Activated naive CD4-positive, alpha-beta T cell treated with anti-CD3 and anti-CD28 coated beads, Interleukin-2, amount 50 U/mL, for 24 hours (primary cell): ENCODE results near the gene NQO1.
A peak's percentile ranks its signal among the peaks of the same experiment; 100 is the strongest.

Source experiments
- H3K27ac Mint-ChIP-seq: one replicate; pipeline ENCODE4 v1.8.0; 2021; ENCODE audit warnings: mild to moderate bottlenecking, mixed read lengths
- H3K27me3 Mint-ChIP-seq: one replicate; pipeline ENCODE4 v1.8.0; 2021; ENCODE audit warnings: mixed read lengths
- H3K36me3 Mint-ChIP-seq: one replicate; pipeline ENCODE4 v1.8.0; 2021; ENCODE audit warnings: mixed read lengths
- H3K4me1 Mint-ChIP-seq: one replicate; pipeline ENCODE4 v1.8.0; 2021; ENCODE audit warnings: mixed read lengths
- H3K4me3 Mint-ChIP-seq: one replicate; pipeline ENCODE4 v1.8.0; 2021; ENCODE audit warnings: mild to moderate bottlenecking, mixed read lengths
- H3K9me3 Mint-ChIP-seq: one replicate; pipeline ENCODE4 v1.8.0; 2021; ENCODE audit warnings: mixed read lengths

Gene NQO1

DNA sequence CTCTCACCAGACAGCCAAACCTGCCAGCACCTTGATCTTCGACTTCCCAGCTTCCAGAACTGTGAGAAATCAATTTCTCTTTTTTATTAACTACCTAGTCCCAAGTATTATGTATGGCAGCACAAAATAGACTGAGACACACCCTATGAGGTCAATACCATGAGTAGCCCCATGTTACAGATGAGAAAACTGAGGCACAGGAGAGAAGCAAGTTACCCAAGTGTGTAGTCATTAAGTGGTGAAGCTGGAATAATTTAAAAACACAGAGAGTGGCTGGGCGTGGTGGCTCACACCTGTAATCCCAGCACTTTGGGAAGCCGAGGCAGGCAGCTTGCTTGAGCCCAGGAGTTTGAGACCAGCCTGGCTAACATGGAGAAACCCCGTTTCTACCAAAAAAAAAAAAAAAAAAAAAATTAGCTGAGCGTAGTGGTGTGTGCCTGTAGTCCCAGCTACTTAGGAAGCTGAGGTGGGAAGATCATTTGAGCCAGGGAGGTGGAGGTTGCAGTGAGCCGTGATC lies 4.9 kb downstream of the NQO1 start:
- no peaks in the 10 kb centered on the region for H3K27me3 Mint-ChIP-seq
- no peaks in the 10 kb centered on the region for H3K9me3 Mint-ChIP-seq
- H3K27ac Mint-ChIP-seq, result no peak overlapping the region
- H3K4me1 Mint-ChIP-seq, result peaks cover 15% of the 10 kb centered on the region
- H3K36me3 Mint-ChIP-seq, result no peaks in the 10 kb centered on the region
- H3K4me3 Mint-ChIP-seq, result no peak overlapping the region

DNA sequence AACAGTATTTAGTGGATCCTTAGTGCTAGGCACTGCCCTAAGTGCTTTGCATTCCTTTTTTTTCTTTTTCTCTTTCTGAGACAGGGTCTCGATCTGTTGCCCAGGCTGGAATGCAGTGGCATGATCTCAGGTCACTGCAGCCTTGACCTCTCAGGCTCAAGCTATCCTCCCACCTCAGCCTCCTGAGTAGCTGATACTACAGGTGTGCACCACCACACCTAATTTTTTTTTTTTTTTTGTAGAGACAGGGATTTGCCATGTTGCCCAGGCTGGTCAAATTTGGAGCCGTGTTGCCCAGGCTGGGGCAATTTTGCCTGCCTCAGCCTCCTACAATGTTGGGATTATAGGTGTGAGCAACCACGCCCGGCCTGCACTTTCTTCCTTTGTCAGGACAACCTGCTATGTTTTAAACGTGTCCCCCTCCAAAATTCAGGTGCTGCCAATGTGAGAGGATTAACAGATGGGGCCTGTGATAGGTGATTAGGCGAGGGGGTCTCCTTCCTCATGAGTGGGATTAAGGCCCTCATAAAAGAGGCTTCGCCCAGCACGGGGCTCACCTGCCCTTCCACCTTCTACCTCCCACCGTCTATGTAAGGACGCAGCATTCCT lies 5.4 kb downstream of the NQO1 start:
- H3K27ac Mint-ChIP-seq, result no peak overlapping the region
- no peaks in the 10 kb centered on the region for H3K9me3 Mint-ChIP-seq
- peaks cover 9% of the 10 kb centered on the region for H3K4me1 Mint-ChIP-seq
- no peak overlapping the region for H3K4me3 Mint-ChIP-seq
- H3K27me3 Mint-ChIP-seq, result no peaks in the 10 kb centered on the region
- H3K36me3 Mint-ChIP-seq, result no peaks in the 10 kb centered on the region

GRCh38 chr16:69718111-69718764 lies 8.1 kb downstream of the NQO1 start:
- no peaks in the 10 kb centered on the region for H3K4me1 Mint-ChIP-seq
- H3K9me3 Mint-ChIP-seq, result no peaks in the 10 kb centered on the region
- H3K27ac Mint-ChIP-seq, result no peak overlapping the region
- H3K4me3 Mint-ChIP-seq, result no peak overlapping the region
- no peaks in the 10 kb centered on the region for H3K36me3 Mint-ChIP-seq
- H3K27me3 Mint-ChIP-seq, result no peaks in the 10 kb centered on the region

GRCh38 chr16:69717066-69717465 lies 9.3 kb downstream of the NQO1 start:
- Mint-ChIP-seq H3K27ac (no peak overlapping the region), H3K4me3 (no peak overlapping the region), H3K4me1 (no peaks in the 10 kb centered on the region), H3K36me3 (no peaks in the 10 kb centered on the region), H3K27me3 (no peaks in the 10 kb centered on the region), H3K9me3 (no peaks in the 10 kb centered on the region)

- Mint-ChIP-seq H3K9me3 (no peaks in the 10 kb centered on the region), H3K27ac (no peak overlapping the region), H3K4me1 (peaks cover 11% of the 10 kb centered on the region), H3K27me3 (no peaks in the 10 kb centered on the region), H3K36me3 (no peaks in the 10 kb centered on the region), H3K4me3 (no peak overlapping the region)
These were observed 13.3 kb downstream of the NQO1 start for GRCh38 chr16:69712914-69713581.

GRCh38 chr16:69712277-69712676 lies 14.1 kb downstream of the NQO1 start:
- H3K36me3 Mint-ChIP-seq, result no peaks in the 10 kb centered on the region
- peaks cover 11% of the 10 kb centered on the region for H3K4me1 Mint-ChIP-seq
- no peak overlapping the region for H3K27ac Mint-ChIP-seq
- no peak overlapping the region for H3K4me3 Mint-ChIP-seq
- H3K9me3 Mint-ChIP-seq, result no peaks in the 10 kb centered on the region
- H3K27me3 Mint-ChIP-seq, result no peaks in the 10 kb centered on the region

- peaks cover 11% of the 10 kb centered on the region for H3K4me1 Mint-ChIP-seq
These were observed 15.1 kb downstream of the NQO1 start for GRCh38 chr16:69711115-69711740.

GRCh38 chr16:69709456-69710084 lies 16.8 kb downstream of the NQO1 start:
- Mint-ChIP-seq H3K36me3 (no peaks in the 10 kb centered on the region), H3K4me1 (peaks cover 11% of the 10 kb centered on the region), H3K27ac (no peak overlapping the region), H3K27me3 (no peaks in the 10 kb centered on the region), H3K9me3 (no peaks in the 10 kb centered on the region), H3K4me3 (no peak overlapping the region)

More at GRCh38 chr16:69711115-69711740, 15.1 kb downstream of the NQO1 start:
- H3K36me3 Mint-ChIP-seq, result no peaks in the 10 kb centered on the region
- H3K27me3 Mint-ChIP-seq, result no peaks in the 10 kb centered on the region
- H3K27ac Mint-ChIP-seq, result no peak overlapping the region
- no peak overlapping the region for H3K4me3 Mint-ChIP-seq
- no peaks in the 10 kb centered on the region for H3K9me3 Mint-ChIP-seq

DNA sequence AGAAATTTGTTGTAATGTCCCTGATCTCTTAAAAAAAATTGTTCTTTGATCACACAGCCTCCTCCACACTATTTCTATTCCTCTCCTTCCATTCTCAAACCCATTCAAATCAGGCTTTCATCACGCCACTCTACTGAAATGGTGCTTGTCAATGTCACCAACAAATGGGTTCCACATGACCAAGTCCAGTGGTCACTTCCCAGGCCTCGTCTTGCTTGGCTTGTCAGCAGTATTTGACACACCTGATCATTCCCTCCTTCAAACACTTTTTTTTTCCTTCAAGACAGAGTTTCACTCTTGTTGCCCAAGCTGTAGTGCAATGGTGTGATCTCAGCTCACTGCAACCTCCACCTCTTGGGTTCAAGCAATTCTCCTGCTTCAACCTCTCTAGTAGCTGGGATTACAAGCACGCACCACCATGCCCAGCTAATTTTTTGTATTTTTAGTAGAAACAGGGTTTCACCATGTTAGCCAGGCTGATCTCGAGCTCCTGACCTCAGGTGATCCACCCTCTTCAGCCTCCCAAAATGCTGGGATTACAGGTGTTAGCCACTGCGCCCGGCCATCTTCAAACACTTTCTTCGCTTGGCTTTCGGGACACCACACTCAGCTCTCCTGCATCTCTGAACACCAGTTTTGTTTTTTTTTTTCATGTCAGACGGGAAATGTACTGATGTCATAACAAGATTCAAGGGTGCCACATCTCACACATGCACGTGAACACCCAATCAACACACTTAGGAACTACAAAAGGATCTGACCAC lies 18.3 kb downstream of the NQO1 start:
- Mint-ChIP-seq H3K4me3 (no peak overlapping the region), H3K36me3 (no peaks in the 10 kb centered on the region), H3K9me3 (no peaks in the 10 kb centered on the region), H3K27ac (peak overlapping the region; percentile 9), H3K27me3 (no peaks in the 10 kb centered on the region), H3K4me1 (peaks cover 11% of the 10 kb centered on the region)

DNA sequence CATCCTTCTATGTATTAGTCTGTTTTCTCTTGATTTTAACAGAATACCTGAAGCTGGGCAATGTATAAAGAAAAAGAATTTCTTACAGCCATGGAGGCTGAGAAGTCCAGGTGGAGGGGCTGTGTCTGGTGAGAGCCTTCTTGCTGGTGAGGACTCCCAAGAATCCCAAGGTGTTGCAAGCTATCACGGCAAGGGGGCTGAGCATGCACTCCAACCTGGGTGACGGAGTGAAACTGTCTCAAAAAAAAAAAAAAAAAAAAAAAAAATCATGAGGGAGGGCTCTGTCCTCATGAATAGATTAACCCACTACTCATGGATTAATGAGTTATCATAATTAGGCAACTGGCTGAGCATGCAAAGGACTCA lies 19.4 kb downstream of the NQO1 start:
- Mint-ChIP-seq H3K4me1 (peaks cover 11% of the 10 kb centered on the region), H3K27me3 (no peaks in the 10 kb centered on the region), H3K4me3 (no peak overlapping the region), H3K9me3 (no peaks in the 10 kb centered on the region), H3K27ac (no peak overlapping the region), H3K36me3 (no peaks in the 10 kb centered on the region)

GRCh38 chr16:69706256-69706974 lies 19.9 kb downstream of the NQO1 start:
- H3K36me3 Mint-ChIP-seq, result no peaks in the 10 kb centered on the region
- H3K4me1 Mint-ChIP-seq, result peaks cover 10% of the 10 kb centered on the region
- no peaks in the 10 kb centered on the region for H3K9me3 Mint-ChIP-seq
- no peaks in the 10 kb centered on the region for H3K27me3 Mint-ChIP-seq
- H3K4me3 Mint-ChIP-seq, result no peak overlapping the region
- H3K27ac Mint-ChIP-seq, result no peak overlapping the region

DNA sequence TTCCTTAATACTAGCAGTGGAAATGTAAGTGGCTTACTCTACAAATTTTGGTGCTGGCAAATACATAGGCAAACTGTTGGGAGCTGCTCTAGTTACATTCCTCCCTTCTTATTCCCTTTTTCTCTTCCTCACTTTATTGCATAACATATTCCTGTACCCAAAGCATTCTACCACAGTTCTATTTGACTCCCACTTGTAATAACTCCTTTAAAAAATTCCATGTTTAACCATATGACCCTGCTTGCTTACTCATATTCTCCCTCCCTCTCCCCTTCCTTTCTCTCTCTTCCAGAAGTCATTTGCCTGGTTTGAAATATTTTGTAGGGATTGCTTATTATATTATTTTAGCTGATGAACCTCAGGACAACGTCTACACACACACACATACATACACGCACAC lies 22.7 kb downstream of the NQO1 start:
- Mint-ChIP-seq H3K4me1 (no peaks in the 10 kb centered on the region), H3K36me3 (no peaks in the 10 kb centered on the region), H3K9me3 (no peaks in the 10 kb centered on the region), H3K4me3 (no peak overlapping the region), H3K27me3 (no peaks in the 10 kb centered on the region), H3K27ac (peak overlapping the region; percentile 52)

DNA sequence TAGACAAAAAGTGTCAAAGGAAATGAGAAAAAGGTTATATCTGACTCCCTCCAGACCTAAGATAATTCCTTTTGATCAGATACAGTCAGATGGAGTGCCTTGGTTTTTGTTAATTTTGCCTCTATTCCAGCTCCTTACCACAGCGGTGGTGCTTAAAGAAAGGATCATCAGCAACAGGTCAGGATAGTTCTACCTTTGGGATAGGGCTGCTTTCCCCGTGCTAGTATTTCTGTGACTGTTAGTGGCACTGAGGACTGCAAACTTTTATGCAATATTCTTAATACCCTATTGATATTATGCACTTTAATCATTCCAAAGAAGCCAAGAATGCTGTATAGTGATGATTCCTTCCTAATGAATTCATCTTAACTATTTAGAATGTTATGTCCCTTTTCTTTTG lies 24.5 kb downstream of the NQO1 start:
- H3K36me3 Mint-ChIP-seq, result peaks cover 2% of the 10 kb centered on the region
- H3K4me3 Mint-ChIP-seq, result no peak overlapping the region

DNA sequence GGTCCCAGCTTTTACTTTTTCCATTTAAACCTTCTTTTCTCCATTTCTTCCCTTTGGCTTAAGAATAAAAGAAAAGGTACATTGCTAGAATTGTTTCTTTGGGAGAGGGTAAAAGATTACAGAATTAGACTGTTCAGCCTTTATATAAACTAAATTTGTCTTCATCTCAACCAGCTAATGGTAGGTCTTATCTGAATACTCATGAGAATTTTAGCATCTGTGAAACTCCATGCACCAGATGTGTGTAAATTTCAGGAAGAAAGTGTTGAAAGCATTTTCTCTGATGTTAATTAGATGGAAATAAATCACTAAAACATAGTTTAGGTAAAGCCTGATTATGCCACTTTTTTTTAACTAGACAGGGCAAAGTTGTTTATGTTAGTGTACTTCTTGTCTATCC lies 24.9 kb downstream of the NQO1 start:
- Mint-ChIP-seq H3K4me3 (no peak overlapping the region), H3K4me1 (peaks cover 3% of the 10 kb centered on the region), H3K9me3 (no peaks in the 10 kb centered on the region), H3K27ac (no peak overlapping the region), H3K27me3 (no peaks in the 10 kb centered on the region), H3K36me3 (peaks cover 2% of the 10 kb centered on the region)

More for the DNA sequence above, 24.5 kb downstream of the NQO1 start:
- H3K4me1 Mint-ChIP-seq, result peaks cover 3% of the 10 kb centered on the region
- H3K27ac Mint-ChIP-seq, result no peak overlapping the region
- H3K27me3 Mint-ChIP-seq, result no peaks in the 10 kb centered on the region
- no peaks in the 10 kb centered on the region for H3K9me3 Mint-ChIP-seq
